HepG2 (cell line): ENCODE results near the gene BICDL1.

Experiments used
- CC2D1A ChIP-seq: sonication (generic); formaldehyde crosslinking; IDR thresholded peaks from 2 replicates; pipeline ENCODE4 v1.8.1; 2023; ENCODE audit warnings: mild to moderate bottlenecking, missing genetic modification reagents
- CTCF ChIP-seq: sonication (generic); formaldehyde crosslinking; IDR thresholded peaks from 2 replicates; pipeline ENCODE4 v1.5.0; 2020; ENCODE audit warnings: mild to moderate bottlenecking, missing genetic modification reagents, moderate library complexity
- ESRRA ChIP-seq: sonication (generic); formaldehyde crosslinking; IDR thresholded peaks from 2 replicates; pipeline ENCODE4 v1.5.1; 2020; ENCODE audit warnings: mild to moderate bottlenecking, low read depth, missing genetic modification reagents
- HIC2 ChIP-seq: sonication (generic); formaldehyde crosslinking; IDR thresholded peaks from 2 replicates; pipeline ENCODE4 v1.9.0; 2022; ENCODE audit warnings: low read depth, missing genetic modification reagents
- HOXD1 ChIP-seq: sonication (generic); formaldehyde crosslinking; IDR thresholded peaks from 2 replicates; pipeline ENCODE4 v1.5.0; 2020; ENCODE audit warnings: missing genetic modification reagents
- LRRFIP1 ChIP-seq: sonication (generic); formaldehyde crosslinking; conservative IDR thresholded peaks from 2 replicates; pipeline ENCODE4 v1.4.0; 2020; ENCODE audit warnings: missing genetic modification reagents
- PHF5A ChIP-seq: IDR thresholded peaks from one replicate; pipeline ENCODE4 v1.6.1; 2018; ENCODE audit warnings: low read depth, missing genetic modification reagents; ENCODE audit not compliant: unreplicated experiment
- STAG1 ChIP-seq: sonication (generic); formaldehyde crosslinking; IDR thresholded peaks from 2 replicates; pipeline ENCODE4 v1.4.0; 2020; ENCODE audit warnings: missing genetic modification reagents
- USF2 ChIP-seq, 2 experiments: sonication (generic) in 1 of 2; formaldehyde crosslinking in 1 of 2; IDR thresholded peaks; 2 replicates each; pipeline versions ENCODE4 v1.5.1 to v1.6.1; 2011 to 2020; ENCODE audit warnings: borderline replicate concordance in 1 of 2, low read depth in 1 of 2, low read length in 1 of 2, mild to moderate bottlenecking in 1 of 2, missing genetic modification reagents in 1 of 2, moderate library complexity in 1 of 2
- ZC3H4 ChIP-seq: sonication (generic); formaldehyde crosslinking; IDR thresholded peaks from 2 replicates; pipeline ENCODE4 v1.4.0; 2020; ENCODE audit warnings: missing genetic modification reagents, borderline replicate concordance
- ZNF318 ChIP-seq: sonication (generic); formaldehyde crosslinking; IDR thresholded peaks from 2 replicates; pipeline ENCODE4 v1.4.0; 2020; ENCODE audit warnings: mild to moderate bottlenecking, missing genetic modification reagents
- ZNF850 ChIP-seq: sonication (generic); formaldehyde crosslinking; conservative IDR thresholded peaks from 2 replicates; pipeline ENCODE4 v1.9.0; 2021; ENCODE audit warnings: mild to moderate bottlenecking, missing genetic modification reagents
- ZSCAN22 ChIP-seq: sonication (generic); formaldehyde crosslinking; IDR thresholded peaks from 2 replicates; pipeline ENCODE4 v1.4.0; 2020; ENCODE audit warnings: mild to moderate bottlenecking, missing genetic modification reagents

- no peak for TF ChIP-seq HIC2 (CRISPR knock-in tag)
- no peak for TF ChIP-seq PHF5A (CRISPR knock-in tag)
- TF ChIP-seq ZNF850 (CRISPR knock-in tag): no peak
- TF ChIP-seq CC2D1A (CRISPR knock-in tag): no peak
- TF ChIP-seq ESRRA (CRISPR knock-in tag): no peak
- no peak for TF ChIP-seq ZC3H4
- no peak for TF ChIP-seq STAG1 (CRISPR knock-in tag)
- TF ChIP-seq USF2 (IDR thresholded peaks at IDR 0.05; ENCODE audit: low read depth, low read length): no peak
- no peak for TF ChIP-seq USF2 (CRISPR knock-in tag; IDR thresholded peaks at IDR 0.05; ENCODE audit: borderline replicate concordance)
- no peak for TF ChIP-seq HOXD1 (CRISPR knock-in tag)
- TF ChIP-seq ZSCAN22: no peak
- TF ChIP-seq CTCF (CRISPR knock-in tag): no peak
- no peak for TF ChIP-seq ZNF318 (CRISPR knock-in tag)
- no peak for TF ChIP-seq LRRFIP1 (CRISPR knock-in tag)
These were observed 104.7 kb downstream of the BICDL1 start for GRCh38 chr12:120093592-120094355.
